Measurements from ENCODE around the gene PARD6A. TPM values are rescaled to one million over a fixed set of nuclear protein-coding genes. Genes with fewer than 3 reads are reported as not detected.

Gene PARD6A
- total and polyA plus RNA-seq, 2 of the 13 experiments (the other 11 are each of a cell fraction or from before 2014, with no cell fraction given): 3.5 to 4.3 TPM

DNA sequence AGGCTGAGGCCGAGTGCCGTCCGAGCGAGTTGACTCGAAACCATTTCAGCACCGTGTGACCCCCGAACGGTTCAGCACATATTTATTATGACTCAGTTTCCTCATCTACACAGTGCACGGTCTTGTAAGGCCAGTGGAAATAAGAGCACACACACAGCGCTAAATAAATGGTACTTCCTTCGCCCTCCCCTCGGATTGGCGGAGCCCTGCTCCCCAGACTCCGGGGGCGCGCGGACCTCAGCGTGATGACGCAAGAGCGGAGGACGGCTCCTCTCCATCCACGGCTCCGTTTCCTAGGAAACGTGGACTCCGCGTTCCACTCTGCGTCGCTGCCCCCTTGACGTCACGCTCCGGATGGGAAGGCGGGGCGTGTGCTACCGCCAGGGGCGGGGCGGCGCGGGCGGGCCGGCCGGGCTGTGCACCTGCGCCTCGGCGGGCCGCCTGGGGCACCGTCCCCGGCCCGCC, at the start of gene PARD6A (continued):
- TF ChIP-seq ETS1 (CRISPR knock-in tag; IDR thresholded peaks at IDR 0.05) (no peak), HDAC2 (CRISPR knock-in tag; IDR thresholded peaks at IDR 0.05) (no peak; the same call in 1 of the 2 replicates), ZNF574 (CRISPR knock-in tag; IDR thresholded peaks at IDR 0.05) (peak; percentile 32), CHD2 (IDR thresholded peaks at IDR 0.05; ENCODE audit: low read depth, low read length) (no peak), ZSCAN22 (CRISPR knock-in tag; IDR thresholded peaks at IDR 0.05) (no peak), PATZ1 (CRISPR knock-in tag; IDR thresholded peaks at IDR 0.05) (peak; percentile 83), CEBPG (CRISPR knock-in tag; IDR thresholded peaks at IDR 0.05) (peak; percentile 99), ZNF446 (CRISPR knock-in tag; IDR thresholded peaks at IDR 0.05) (no peak), ZNF558 (CRISPR knock-in tag; IDR thresholded peaks at IDR 0.05; ENCODE audit: borderline replicate concordance) (no peak), ZNF12 (CRISPR knock-in tag; IDR thresholded peaks at IDR 0.05) (no peak), BRCA1 (CRISPR knock-in tag; IDR thresholded peaks at IDR 0.05) (no peak), RARA (CRISPR knock-in tag; IDR thresholded peaks at IDR 0.05) (peak; percentile 20; the same call in 1 of the 2 replicates), TFDP1 (CRISPR knock-in tag; IDR thresholded peaks at IDR 0.05; ENCODE audit: borderline replicate concordance) (0 out of 2 replicates have a peak, but pooled peaks have one; percentile 44)
- TF ChIP-seq, protein P1, sequence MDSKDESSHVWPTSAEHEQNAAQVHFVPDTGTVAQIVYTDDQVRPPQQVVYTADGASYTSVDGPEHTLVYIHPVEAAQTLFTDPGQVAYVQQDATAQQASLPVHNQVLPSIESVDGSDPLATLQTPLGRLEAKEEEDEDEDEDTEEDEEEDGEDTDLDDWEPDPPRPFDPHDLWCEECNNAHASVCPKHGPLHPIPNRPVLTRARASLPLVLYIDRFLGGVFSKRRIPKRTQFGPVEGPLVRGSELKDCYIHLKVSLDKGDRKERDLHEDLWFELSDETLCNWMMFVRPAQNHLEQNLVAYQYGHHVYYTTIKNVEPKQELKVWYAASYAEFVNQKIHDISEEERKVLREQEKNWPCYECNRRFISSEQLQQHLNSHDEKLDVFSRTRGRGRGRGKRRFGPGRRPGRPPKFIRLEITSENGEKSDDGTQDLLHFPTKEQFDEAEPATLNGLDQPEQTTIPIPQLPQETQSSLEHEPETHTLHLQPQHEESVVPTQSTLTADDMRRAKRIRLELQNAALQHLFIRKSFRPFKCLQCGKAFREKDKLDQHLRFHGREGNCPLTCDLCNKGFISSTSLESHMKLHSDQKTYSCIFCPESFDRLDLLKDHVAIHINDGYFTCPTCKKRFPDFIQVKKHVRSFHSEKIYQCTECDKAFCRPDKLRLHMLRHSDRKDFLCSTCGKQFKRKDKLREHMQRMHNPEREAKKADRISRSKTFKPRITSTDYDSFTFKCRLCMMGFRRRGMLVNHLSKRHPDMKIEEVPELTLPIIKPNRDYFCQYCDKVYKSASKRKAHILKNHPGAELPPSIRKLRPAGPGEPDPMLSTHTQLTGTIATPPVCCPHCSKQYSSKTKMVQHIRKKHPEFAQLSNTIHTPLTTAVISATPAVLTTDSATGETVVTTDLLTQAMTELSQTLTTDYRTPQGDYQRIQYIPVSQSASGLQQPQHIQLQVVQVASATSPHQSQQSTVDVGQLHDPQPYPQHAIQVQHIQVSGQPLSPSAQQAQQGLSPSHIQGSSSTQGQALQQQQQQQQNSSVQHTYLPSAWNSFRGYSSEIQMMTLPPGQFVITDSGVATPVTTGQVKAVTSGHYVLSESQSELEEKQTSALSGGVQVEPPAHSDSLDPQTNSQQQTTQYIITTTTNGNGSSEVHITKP (CRISPR knock-in tag; IDR thresholded peaks at IDR 0.05; ENCODE audit: low read depth): peak; percentile 91
- TF ChIP-seq, protein P2, sequence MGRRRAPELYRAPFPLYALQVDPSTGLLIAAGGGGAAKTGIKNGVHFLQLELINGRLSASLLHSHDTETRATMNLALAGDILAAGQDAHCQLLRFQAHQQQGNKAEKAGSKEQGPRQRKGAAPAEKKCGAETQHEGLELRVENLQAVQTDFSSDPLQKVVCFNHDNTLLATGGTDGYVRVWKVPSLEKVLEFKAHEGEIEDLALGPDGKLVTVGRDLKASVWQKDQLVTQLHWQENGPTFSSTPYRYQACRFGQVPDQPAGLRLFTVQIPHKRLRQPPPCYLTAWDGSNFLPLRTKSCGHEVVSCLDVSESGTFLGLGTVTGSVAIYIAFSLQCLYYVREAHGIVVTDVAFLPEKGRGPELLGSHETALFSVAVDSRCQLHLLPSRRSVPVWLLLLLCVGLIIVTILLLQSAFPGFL (CRISPR knock-in tag; IDR thresholded peaks at IDR 0.05): no peak
- TF ChIP-seq, protein P3, sequence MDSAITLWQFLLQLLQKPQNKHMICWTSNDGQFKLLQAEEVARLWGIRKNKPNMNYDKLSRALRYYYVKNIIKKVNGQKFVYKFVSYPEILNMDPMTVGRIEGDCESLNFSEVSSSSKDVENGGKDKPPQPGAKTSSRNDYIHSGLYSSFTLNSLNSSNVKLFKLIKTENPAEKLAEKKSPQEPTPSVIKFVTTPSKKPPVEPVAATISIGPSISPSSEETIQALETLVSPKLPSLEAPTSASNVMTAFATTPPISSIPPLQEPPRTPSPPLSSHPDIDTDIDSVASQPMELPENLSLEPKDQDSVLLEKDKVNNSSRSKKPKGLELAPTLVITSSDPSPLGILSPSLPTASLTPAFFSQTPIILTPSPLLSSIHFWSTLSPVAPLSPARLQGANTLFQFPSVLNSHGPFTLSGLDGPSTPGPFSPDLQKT (CRISPR knock-in tag; IDR thresholded peaks at IDR 0.05; ENCODE audit: borderline replicate concordance): no peak

All from HepG2 (cell line).